Measurements from ENCODE around the gene B4GALT4. TPM values are rescaled to one million over a fixed set of nuclear protein-coding genes. Genes with fewer than 3 reads are reported as not detected.

B4GALT4 gene
- total and polyA plus RNA-seq, 2 donors (not counting 3 experiments of a cell fraction or from before 2014, with no cell fraction given) = 3.7 to 7.1 TPM

GRCh38 chr3:119288669-119289403 lies 48.2 kb upstream of the B4GALT4 start:
- intact Hi-C loops (cut with micrococcal nuclease) (no loop called here), dilution Hi-C loops (cut with MboI; ENCODE audit: extremely low pct_ligation_motif_present, low sequenced_read_pairs) (no loop called here)
- DNase-seq (ENCODE audit: low read depth, low spot score) = no peak
- Histone ChIP-seq H3K9ac (replicated peaks; ENCODE audit: extremely low read depth, insufficient read depth, low read length) (no peak overlapping the region), H3K79me2 (ENCODE audit: control insufficient read depth, insufficient read depth, low read length) (no peaks in the 10 kb centered on the region), H3K4me1 (ENCODE audit: control insufficient read depth, extremely low read depth, insufficient read depth, low read length) (peaks cover 8% of the 10 kb centered on the region), H3K4me2 (ENCODE audit: insufficient read depth, low read length) (no peak overlapping the region), H4K20me1 (replicated peaks; ENCODE audit: control insufficient read depth, extremely low read depth, insufficient read depth, low read length) (no peaks in the 10 kb centered on the region), H2AFZ (ENCODE audit: low read depth, low read length) (no peak overlapping the region), H3K4me3 (replicated peaks in 1 of 3; ENCODE audit: insufficient read depth in 1 of 3, low read depth in 1 of 3, low read length in 3 of 3) (no peak overlapping the region), H3K36me3 (ENCODE audit: control insufficient read depth in 2 of 2, extremely low read depth in 1 of 2, insufficient read depth in 2 of 2, low read length in 2 of 2) (no peaks in the 10 kb centered on the region), H3K27ac (ENCODE audit: insufficient read depth, low read depth, low read length) (no peak overlapping the region), H3K9me1 (replicated peaks; ENCODE audit: control insufficient read depth, extremely low read depth, insufficient read depth, low read length) (no peaks in the 10 kb centered on the region), H3K27me3 (ENCODE audit: control insufficient read depth in 2 of 2, insufficient read depth in 2 of 2, low read length in 2 of 2) (no peaks in the 10 kb centered on the region), H3K9me3 (replicated peaks; ENCODE audit: control insufficient read depth, insufficient read depth, low read length) (no peaks in the 10 kb centered on the region)
- CTCF ChIA-PET = no interaction called here
- POLR2A ChIA-PET = no interaction called here
- TF ChIP-seq EZH2 (IDR thresholded peaks at IDR 0.05; ENCODE audit: borderline replicate concordance, low read depth, low read length, severe bottlenecking) (no peak), POLR2A (IDR thresholded peaks at IDR 0.05; ENCODE audit: low read depth, low read length) (no peak), POLR2AphosphoS5 (IDR thresholded peaks at IDR 0.05; ENCODE audit: insufficient read depth, low read depth, low read length) (no peak), GATA2 (IDR thresholded peaks at IDR 0.05; ENCODE audit: insufficient read depth, insufficient read length, low read depth, low read length) (no peak), FOS (IDR thresholded peaks at IDR 0.05; ENCODE audit: borderline replicate concordance, insufficient read depth, low read length) (no peak), MAX (IDR thresholded peaks at IDR 0.05; ENCODE audit: insufficient read depth, insufficient read length) (no peak), JUN (IDR thresholded peaks at IDR 0.05; ENCODE audit: borderline replicate concordance, insufficient read depth, insufficient read length, low read depth) (no peak), CTCF (IDR thresholded peaks at IDR 0.05; ENCODE audit: extremely low read depth in 1 of 2, insufficient read depth in 1 of 2, low read depth in 1 of 2, low read length in 2 of 2) (no peak), MYC (IDR thresholded peaks at IDR 0.05; ENCODE audit: low read depth, low read length) (no peak)
- no peak for FAIRE-seq
- BruUV-seq (replicated peaks) = no TSS peak
